HEK293 (cell line): ENCODE measurements around the gene ADORA3.

Experiments
- CTCF ChIA-PET: fragments of 350-600 bp; formaldehyde crosslinking; extraction: SDS; loops from one replicate; lab custom pipeline; 2021; ENCODE audit warnings: antibody characterized with exemption; lab: Yijun Ruan, JAX
- POLR2A ChIA-PET: fragments of 300-600 bp; formaldehyde crosslinking; extraction: SDS; loops from one replicate; lab custom pipeline; 2020; ENCODE audit warnings: antibody characterized with exemption, inconsistent platforms; lab: Yijun Ruan, JAX
- H3K27ac ChIP-seq: fragments of 200-500 bp; sonication (Bioruptor generic); 2 replicates; pipeline ENCODE4 v1.5.1; 2014; ENCODE audit warnings: low read depth, low read length, control low read depth, inconsistent platforms; ENCODE audit errors: extremely low read depth
- H3K36me3 ChIP-seq, 2 experiments: fragments of 200-500 bp in 1 of 2; sonication (Bioruptor generic) in 1 of 2; 1 replicate in 1 of 2; 2 replicates in 1 of 2; pipeline ENCODE4 v1.5.1; 2014 to 2017; ENCODE audit warnings: inconsistent platforms in 2 of 2, low read length in 2 of 2; ENCODE audit not compliant: control insufficient read depth in 2 of 2, insufficient read depth in 1 of 2
- H3K4me1 ChIP-seq: fragments of 200-500 bp; sonication (Bioruptor generic); 2 replicates; pipeline ENCODE4 v1.5.1; 2014; ENCODE audit warnings: mild to moderate bottlenecking, low read length, inconsistent platforms; ENCODE audit not compliant: control insufficient read depth, insufficient read depth
- H3K4me3 ChIP-seq: 2 replicates; pipeline ENCODE4 v1.5.1; 2011; ENCODE audit warnings: low read depth, mild to moderate bottlenecking, control low read depth, low read length, moderate library complexity
- H3K9me3 ChIP-seq: fragments of 200-500 bp; sonication (Bioruptor generic); 2 replicates; pipeline ENCODE4 v1.5.1; 2014; ENCODE audit warnings: low read depth, low read length, inconsistent platforms; ENCODE audit not compliant: control insufficient read depth, insufficient read depth
- AEBP2 ChIP-seq: fragments of 450-650 bp; formaldehyde crosslinking; IDR thresholded peaks from 2 replicates; pipeline ENCODE4 v1.5.1; 2016; ENCODE audit warnings: missing biosample characterization, missing genetic modification characterization, borderline replicate concordance
- KLF1 ChIP-seq: fragments of 450-650 bp; formaldehyde crosslinking; IDR thresholded peaks from 2 replicates; pipeline ENCODE4 v1.5.1; 2016; ENCODE audit warnings: missing biosample characterization, missing genetic modification characterization
- KLF10 ChIP-seq: fragments of 450-650 bp; IDR thresholded peaks from 2 replicates; pipeline ENCODE4 v1.5.1; 2018; ENCODE audit warnings: missing biosample characterization, mild to moderate bottlenecking, missing genetic modification characterization
- PRDM4 ChIP-seq: fragments of 450-650 bp; formaldehyde crosslinking; IDR thresholded peaks from 2 replicates; pipeline ENCODE4 v1.5.1; 2017; ENCODE audit warnings: missing biosample characterization, missing genetic modification characterization
- SETDB1 ChIP-seq: IDR thresholded peaks from one replicate; pipeline ENCODE4 v1.6.1; 2017; ENCODE audit warnings: mild to moderate bottlenecking, low read length, moderate library complexity, mixed read lengths; ENCODE audit not compliant: insufficient read length
- TRIM28 ChIP-seq: IDR thresholded peaks from 2 replicates; pipeline ENCODE4 v1.6.1; 2011; ENCODE audit warnings: low read length, control low read depth, borderline replicate concordance
- ZIC2 ChIP-seq: fragments of 450-650 bp; formaldehyde crosslinking; IDR thresholded peaks from 2 replicates; pipeline ENCODE4 v1.5.1; 2016; ENCODE audit warnings: missing biosample characterization, missing genetic modification characterization
- ZNF10 ChIP-seq: fragments of 450-650 bp; formaldehyde crosslinking; IDR thresholded peaks from 2 replicates; pipeline ENCODE4 v1.5.1; 2017; ENCODE audit warnings: missing biosample characterization, missing genetic modification characterization
- ZNF121 ChIP-seq: fragments of 450-650 bp; formaldehyde crosslinking; IDR thresholded peaks from 2 replicates; pipeline ENCODE4 v1.5.1; 2016; ENCODE audit warnings: missing biosample characterization, missing genetic modification characterization
- ZNF132 ChIP-seq: fragments of 450-650 bp; formaldehyde crosslinking; IDR thresholded peaks from 2 replicates; pipeline ENCODE4 v1.5.1; 2017; ENCODE audit warnings: missing biosample characterization, missing genetic modification characterization, borderline replicate concordance
- ZNF266 ChIP-seq: fragments of 450-650 bp; formaldehyde crosslinking; IDR thresholded peaks from 2 replicates; pipeline ENCODE4 v1.5.1; 2016; ENCODE audit warnings: missing biosample characterization, missing genetic modification characterization, low read depth
- ZNF280D ChIP-seq: fragments of 450-650 bp; formaldehyde crosslinking; IDR thresholded peaks from 2 replicates; pipeline ENCODE4 v1.5.1; 2016; ENCODE audit warnings: missing biosample characterization, missing genetic modification characterization
- ZNF473 ChIP-seq: fragments of 450-650 bp; formaldehyde crosslinking; IDR thresholded peaks from 2 replicates; pipeline ENCODE4 v1.5.1; 2017; ENCODE audit warnings: missing biosample characterization, missing genetic modification characterization
- ZNF560 ChIP-seq: fragments of 450-650 bp; formaldehyde crosslinking; IDR thresholded peaks from 2 replicates; pipeline ENCODE4 v1.5.1; 2017; ENCODE audit warnings: missing biosample characterization, missing genetic modification characterization, borderline replicate concordance
- ZNF561 ChIP-seq: fragments of 450-650 bp; IDR thresholded peaks from 2 replicates; pipeline ENCODE4 v1.5.1; 2018; ENCODE audit warnings: missing biosample characterization, missing genetic modification characterization, borderline replicate concordance
- ZNF792 ChIP-seq: fragments of 450-650 bp; formaldehyde crosslinking; IDR thresholded peaks from 2 replicates; pipeline ENCODE4 v1.5.1; 2016; ENCODE audit warnings: missing biosample characterization, missing genetic modification characterization
- ZSCAN30 ChIP-seq: fragments of 450-650 bp; IDR thresholded peaks from 2 replicates; pipeline ENCODE4 v1.5.1; 2018; ENCODE audit warnings: missing biosample characterization, mild to moderate bottlenecking, missing genetic modification characterization, moderate library complexity
- ZXDB ChIP-seq: fragments of 450-650 bp; formaldehyde crosslinking; IDR thresholded peaks from 2 replicates; pipeline ENCODE4 v1.5.1; 2016; ENCODE audit warnings: missing biosample characterization, missing genetic modification characterization
- TF ChIP-seq, protein P1 (sequence below): fragments of 450-650 bp; formaldehyde crosslinking; IDR thresholded peaks from 2 replicates; pipeline ENCODE4 v1.5.1; 2016; ENCODE audit warnings: missing biosample characterization, missing genetic modification characterization
- TF ChIP-seq, protein P2 (sequence below): fragments of 450-650 bp; formaldehyde crosslinking; IDR thresholded peaks from 2 replicates; pipeline ENCODE4 v1.5.1; 2016; ENCODE audit warnings: missing biosample characterization, missing genetic modification characterization

ADORA3 gene

DNA sequence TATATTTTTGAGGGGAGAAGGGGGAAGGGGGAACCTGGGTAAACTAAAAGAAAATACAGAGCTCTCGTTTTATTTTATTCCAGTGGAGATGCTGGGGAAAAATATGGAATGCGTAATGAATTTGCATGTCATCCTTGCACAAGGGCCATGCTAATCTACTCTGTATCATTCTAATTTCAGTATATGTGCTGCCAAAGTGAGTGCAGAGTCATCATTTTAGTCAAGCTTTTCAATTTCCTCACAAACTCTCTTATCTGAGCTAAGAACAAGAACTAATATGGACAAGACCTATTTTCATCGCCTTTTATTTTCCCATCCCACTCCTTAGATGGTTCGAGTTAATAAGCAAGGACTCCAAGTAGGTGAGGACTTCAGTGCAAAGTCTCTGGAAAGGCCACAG lies 13.2 kb downstream of the ADORA3 start (continued):
- no peak for TF ChIP-seq TRIM28
- no peak for TF ChIP-seq ZNF561 (tag by site-specific recombination)
- TF ChIP-seq ZNF473 (tag by site-specific recombination) = no peak
- no peak for TF ChIP-seq KLF1 (tag by site-specific recombination)
- no peak for TF ChIP-seq ZNF560
- no peak for TF ChIP-seq ZNF121 (tag by site-specific recombination)
- TF ChIP-seq ZNF792 (tag by site-specific recombination) = no peak

DNA sequence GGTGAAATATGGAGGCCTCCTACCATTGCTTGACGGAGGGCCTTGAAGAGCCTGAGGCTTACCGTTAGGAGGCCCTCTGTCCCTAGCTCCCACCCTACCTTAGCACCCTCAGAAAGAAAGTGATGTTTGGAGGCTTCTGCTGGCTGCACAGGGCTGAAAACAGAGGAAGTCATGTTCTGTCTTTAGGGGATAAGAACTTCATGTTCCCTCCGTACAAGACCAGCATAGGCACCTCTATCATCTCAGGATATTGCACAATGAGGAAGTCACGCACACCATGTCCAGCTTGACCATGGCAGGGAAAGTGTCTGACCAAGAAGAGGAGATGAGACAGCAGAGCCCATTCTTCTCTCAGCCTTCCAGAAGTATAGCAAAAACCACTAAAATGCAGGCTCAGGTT lies 13.8 kb downstream of the ADORA3 start:
- Histone ChIP-seq H3K36me3 (no peaks in the 10 kb centered on the region), H3K27ac (no peak overlapping the region), H3K9me3 (no peaks in the 10 kb centered on the region), H3K4me1 (no peaks in the 10 kb centered on the region), H3K4me3 (no peak overlapping the region)
- ChIA-PET CTCF (interaction anchor here (0.6 to 3.4 kb wide), 5 partner anchors 8 to 258 kb away, joined by 3 to 15 read pairs (median 5); no protein-coding TSS in a partner anchor), POLR2A (no interaction called here)
- TF ChIP-seq ZXDB (tag by site-specific recombination) (no peak), ZNF132 (tag by site-specific recombination) (no peak), ZNF280D (no peak), ZNF266 (tag by site-specific recombination) (no peak), PRDM4 (tag by site-specific recombination) (no peak)

DNA sequence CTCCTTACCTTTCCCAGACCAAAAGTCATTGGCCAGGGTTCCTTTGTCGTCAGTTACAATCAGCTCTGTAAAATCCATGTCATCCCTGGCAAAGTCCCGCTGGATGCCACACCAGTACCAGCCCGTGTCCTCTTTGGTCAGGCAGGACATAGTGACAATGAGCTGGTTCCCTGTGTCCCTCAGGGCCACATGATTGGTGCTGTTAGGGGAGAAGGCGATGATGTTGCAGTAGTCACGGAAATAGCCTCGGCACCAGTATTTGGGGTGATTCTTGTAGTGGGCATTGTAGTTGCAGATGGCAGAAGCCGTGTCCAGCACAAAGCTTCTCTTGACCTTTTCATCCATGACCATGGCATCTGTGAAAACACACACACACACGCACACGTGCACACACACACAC lies 14.8 kb downstream of the ADORA3 start:
- Histone ChIP-seq H3K36me3 (no peaks in the 10 kb centered on the region), H3K4me3 (no peak overlapping the region), H3K27ac (no peak overlapping the region), H3K9me3 (no peaks in the 10 kb centered on the region), H3K4me1 (no peaks in the 10 kb centered on the region)
- ChIA-PET CTCF (interaction anchor here (1.5 to 3.4 kb wide), 2 partner anchors 19 to 226 kb away, joined by 4 to 15 read pairs; no protein-coding TSS in a partner anchor), POLR2A (no interaction called here)
- TF ChIP-seq, protein P1, sequence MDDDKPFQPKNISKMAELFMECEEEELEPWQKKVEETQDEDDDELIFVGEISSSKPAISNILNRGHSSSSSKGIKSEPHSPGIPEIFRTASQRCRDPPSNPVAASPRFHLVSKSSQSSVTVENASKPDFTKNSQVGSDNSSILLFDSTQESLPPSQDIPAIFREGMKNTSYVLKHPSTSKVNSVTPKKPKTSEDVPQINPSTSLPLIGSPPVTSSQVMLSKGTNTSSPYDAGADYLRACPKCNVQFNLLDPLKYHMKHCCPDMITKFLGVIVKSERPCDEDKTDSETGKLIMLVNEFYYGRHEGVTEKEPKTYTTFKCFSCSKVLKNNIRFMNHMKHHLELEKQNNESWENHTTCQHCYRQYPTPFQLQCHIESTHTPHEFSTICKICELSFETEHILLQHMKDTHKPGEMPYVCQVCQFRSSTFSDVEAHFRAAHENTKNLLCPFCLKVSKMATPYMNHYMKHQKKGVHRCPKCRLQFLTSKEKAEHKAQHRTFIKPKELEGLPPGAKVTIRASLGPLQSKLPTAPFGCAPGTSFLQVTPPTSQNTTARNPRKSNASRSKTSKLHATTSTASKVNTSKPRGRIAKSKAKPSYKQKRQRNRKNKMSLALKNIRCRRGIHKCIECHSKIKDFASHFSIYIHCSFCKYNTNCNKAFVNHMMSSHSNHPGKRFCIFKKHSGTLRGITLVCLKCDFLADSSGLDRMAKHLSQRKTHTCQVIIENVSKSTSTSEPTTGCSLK (tag by site-specific recombination) = no peak
- TF ChIP-seq ZNF280D = no peak
- TF ChIP-seq, protein P2, sequence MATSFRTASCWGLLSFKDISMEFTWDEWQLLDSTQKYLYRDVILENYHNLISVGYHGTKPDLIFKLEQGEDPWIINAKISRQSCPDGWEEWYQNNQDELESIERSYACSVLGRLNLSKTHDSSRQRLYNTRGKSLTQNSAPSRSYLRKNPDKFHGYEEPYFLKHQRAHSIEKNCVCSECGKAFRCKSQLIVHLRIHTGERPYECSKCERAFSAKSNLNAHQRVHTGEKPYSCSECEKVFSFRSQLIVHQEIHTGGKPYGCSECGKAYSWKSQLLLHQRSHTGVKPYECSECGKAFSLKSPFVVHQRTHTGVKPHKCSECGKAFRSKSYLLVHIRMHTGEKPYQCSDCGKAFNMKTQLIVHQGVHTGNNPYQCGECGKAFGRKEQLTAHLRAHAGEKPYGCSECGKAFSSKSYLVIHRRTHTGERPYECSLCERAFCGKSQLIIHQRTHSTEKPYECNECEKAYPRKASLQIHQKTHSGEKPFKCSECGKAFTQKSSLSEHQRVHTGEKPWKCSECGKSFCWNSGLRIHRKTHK = no peak
- no peak for TF ChIP-seq SETDB1
- no peak for TF ChIP-seq ZIC2 (tag by site-specific recombination)
- no peak for TF ChIP-seq AEBP2
- TF ChIP-seq KLF10 (tag by site-specific recombination) = no peak
- TF ChIP-seq ZSCAN30 (tag by site-specific recombination) = no peak
- TF ChIP-seq ZNF10 (tag by site-specific recombination) = no peak
